Stimulated activated CD4-positive, alpha-beta T cell treated with anti-CD3 and anti-CD28 coated beads, Interleukin-15, amount 100 ng/mL, for 1 hour (primary cell): ENCODE data around the gene GSC2.

Source experiments
- DNase-seq, 2 donors: peaks; one replicate each; pipeline ENCODE4 v3.0.0-alpha.2; 2020; ENCODE audit warnings: low read depth in 1 of 2, low spot score in 1 of 2

The GSC2 gene, protein sequence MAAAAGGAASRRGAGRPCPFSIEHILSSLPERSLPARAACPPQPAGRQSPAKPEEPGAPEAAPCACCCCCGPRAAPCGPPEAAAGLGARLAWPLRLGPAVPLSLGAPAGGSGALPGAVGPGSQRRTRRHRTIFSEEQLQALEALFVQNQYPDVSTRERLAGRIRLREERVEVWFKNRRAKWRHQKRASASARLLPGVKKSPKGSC

DNA sequence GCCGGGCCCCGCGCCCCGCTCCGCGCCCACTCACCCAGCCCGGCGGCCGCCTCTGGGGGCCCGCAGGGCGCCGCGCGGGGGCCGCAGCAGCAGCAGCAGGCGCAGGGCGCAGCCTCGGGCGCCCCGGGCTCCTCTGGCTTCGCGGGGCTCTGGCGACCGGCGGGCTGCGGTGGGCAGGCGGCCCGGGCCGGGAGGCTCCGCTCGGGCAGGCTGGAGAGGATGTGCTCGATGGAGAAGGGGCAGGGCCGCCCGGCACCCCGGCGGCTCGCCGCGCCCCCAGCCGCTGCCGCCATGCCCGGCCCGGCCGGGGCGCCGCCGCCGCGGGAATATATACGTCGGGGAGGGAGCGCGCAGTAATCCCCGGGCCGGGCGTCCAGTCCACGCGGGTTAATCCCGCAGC, at the start of gene GSC2:
Gene GSC2 (minus strand): TSS at position 302 of the 400 bp plus-strand sequence. CDS start 9 bp downstream, at position 293.
- no peak for DNase-seq

DNA sequence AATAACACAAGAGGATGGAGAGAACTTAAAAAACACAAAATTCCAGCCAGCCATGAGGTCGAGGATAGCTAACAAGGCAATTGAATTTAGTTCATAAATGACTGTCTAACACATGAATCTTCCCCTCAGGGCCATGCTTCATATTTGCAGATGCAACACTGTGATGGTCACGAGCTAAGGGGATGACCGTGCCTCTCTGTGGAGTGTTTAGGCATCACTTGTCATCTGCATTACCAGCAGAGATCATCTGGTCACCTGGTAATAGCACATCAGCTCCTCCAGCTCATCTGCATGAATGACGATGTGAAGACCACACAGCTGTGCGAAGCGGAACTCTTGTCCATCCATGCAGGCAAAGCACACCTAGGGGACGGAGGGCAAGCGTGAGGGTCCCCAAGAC, 49.4 kb upstream of the GSC2 start:
- no peak for DNase-seq

DNA sequence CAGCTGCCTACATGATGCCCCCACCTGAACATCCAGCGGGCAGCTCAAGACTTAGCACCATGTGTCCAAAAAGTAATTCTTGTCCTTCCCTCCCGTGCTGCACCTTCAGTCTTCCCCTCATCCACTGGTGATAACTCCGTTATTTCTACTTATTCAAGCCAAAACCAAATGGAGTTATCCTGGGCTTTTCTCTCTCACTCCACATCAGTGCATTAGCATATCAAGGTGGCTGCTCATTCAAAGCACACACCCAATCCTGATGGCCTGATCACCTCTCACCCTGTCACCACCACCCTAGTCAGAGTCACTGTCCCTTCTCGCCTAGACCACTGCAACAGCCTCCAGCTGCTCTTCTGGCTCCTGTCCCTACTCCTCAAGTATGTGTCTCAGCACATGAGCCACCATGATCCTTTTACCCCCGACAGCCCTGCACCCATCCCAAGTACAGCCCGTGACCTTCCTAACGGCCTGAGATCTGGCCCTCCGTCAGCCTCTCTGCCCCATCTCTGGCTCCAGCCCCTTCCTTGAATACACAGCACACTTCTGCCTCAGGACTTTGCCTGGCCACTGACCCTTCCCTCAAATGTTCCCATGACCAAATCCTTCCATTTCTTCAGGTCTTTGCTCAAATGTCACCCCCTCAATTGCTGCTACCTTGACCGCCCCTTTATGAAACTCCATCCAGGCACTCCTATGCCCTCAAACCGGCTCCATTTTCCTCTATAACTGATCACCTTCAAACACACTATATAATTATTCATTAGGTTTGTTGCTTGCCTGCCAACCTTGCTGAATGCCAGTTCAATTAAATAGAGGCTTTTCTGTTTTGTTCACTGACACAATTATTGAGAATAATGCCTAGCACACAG, 48.1 kb upstream of the GSC2 start:
- DNase-seq = no peak

- DNase-seq = no peak
Observed at GRCh38 chr22:19196841-19197612, 46.9 kb upstream of the GSC2 start.

DNA sequence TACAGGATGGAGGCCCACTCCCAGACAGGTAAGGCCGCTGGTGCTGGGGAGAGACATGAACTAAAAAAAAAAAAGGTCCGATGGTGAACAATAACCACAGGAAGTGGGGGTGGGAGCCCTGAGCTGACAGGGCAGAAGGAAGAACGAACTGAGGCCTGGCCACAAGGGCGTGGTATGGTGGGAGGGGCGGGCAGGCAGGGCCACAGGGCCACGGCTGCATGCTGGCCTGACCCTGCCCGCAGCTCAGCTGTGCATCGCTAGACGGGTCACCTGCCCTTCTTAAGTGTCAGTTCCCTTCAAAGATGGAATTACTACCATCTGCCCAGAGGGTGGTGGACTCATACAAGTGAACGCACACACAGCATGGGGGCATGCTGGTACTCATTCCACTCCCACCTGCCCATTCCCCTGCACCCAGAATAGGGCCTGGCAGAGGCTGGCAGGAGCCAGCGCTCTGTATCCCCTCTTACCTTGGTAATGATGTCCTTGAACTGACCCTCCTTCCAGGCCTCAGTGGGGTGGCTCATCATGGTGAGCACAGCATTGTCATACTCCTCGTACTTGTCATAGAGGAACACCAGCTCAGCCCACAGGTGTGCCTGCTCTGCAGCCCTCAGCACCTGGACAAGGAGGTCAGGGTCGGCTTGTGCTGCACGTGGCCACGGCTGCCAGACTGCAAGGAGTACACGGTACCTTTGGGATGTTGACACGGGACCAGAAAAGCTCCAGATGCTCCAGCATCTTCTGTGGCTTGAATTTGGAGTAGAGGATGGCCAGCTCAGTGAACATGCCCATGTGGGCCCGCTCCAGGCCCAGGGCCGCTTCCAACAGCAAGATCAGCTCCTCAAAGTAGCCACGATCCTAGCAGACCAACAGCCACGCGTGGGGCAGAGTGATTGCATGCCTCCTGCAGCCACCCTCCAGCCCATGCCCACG, 46.0 kb upstream of the GSC2 start:
- DNase-seq = no peak

DNA sequence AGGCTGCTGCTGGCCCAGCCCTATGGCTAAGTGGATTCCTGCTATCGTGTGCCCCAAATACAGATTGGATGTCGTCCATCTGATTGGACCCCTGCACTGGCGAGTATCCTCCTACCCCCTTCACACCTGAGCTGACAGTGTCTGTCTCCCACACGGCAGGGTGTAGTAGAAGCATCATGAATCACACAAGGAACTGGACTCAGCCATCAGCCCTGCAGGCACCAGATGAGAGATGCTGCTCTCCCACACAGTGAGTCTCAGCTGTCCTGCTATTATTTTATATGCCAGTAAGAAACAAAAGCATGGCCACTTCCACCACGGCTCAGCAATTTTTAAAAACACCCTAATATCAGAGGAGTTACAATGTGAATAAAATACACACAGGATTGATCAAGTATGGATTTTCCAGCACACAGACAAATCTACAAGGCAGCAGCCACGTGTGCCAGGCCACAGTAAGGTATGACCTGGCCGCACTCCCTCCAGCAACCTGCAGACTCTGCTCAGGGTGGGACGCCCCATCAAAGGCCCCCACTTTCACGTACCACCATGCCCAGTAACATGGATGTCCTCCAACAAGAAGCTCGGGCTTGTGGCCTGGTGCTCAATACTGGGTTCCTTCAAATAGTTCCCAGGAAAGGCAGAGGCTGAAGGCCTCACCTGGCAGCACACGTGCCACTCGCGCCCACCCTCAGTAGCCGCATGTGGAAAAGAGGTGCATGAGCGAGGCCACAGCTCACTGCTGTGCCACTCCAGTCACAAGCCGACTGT, 44.9 kb upstream of the GSC2 start:
- no peak for DNase-seq

DNA sequence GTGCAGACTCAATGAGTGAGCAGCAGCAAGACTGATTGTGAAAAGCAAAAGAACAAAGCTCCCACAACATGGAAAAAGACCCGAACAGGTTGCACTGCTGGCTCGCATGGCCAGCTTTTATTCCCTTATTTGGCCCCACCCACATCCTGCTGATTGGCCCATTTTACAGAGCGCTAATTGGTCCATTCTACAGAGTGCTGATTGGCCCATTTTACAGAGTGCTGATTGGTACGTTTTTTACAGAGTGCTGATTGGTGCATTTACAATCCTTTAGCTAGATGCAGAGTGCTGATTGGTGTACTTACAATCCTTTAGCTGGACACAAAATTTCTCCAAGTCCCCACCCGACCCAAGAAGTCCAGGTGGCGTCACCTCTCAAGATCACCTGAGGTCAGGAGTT, 43.8 kb upstream of the GSC2 start:
- no peak for DNase-seq

- no peak for DNase-seq
Observed at GRCh38 chr22:19187716-19188563, 37.8 kb upstream of the GSC2 start.

DNA sequence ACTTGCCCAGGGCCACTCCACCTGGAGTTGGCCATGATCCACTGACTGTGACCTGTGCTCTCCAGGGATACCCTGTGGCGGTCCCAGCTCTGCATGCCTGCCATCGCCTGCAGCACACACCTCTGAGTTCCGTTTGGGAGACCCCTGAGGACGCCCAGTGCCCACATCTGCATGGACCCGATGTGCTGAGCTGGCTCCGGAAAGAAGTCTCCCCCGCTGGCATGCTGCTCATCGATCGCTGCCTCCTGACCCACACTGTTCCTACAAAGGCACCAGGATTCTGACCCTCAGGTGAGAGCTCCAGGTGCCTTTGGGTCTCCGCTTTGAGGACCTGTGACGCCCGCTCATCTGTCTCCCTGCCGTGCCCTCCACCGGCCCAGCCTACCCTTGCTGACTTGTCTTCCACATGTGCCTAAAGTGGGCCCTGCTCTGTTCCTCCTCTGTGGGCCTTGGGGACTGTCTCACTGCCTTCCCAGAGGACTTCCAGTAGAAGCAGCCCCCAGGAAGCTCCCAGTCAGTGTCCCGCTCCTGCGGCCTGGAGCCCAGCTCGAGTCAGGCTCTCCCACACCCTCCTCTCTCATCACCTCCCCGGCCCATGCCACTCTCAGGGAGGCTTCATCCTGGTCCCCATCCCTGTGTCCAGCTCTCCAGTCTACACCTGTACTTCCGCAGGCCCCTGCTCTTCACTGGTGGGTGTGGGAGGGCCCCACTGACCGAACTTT, 34.3 kb upstream of the GSC2 start:
- no peak for DNase-seq

GRCh38 chr22:19183216-19183615, 33.1 kb upstream of the GSC2 start:
- DNase-seq = no peak

DNA sequence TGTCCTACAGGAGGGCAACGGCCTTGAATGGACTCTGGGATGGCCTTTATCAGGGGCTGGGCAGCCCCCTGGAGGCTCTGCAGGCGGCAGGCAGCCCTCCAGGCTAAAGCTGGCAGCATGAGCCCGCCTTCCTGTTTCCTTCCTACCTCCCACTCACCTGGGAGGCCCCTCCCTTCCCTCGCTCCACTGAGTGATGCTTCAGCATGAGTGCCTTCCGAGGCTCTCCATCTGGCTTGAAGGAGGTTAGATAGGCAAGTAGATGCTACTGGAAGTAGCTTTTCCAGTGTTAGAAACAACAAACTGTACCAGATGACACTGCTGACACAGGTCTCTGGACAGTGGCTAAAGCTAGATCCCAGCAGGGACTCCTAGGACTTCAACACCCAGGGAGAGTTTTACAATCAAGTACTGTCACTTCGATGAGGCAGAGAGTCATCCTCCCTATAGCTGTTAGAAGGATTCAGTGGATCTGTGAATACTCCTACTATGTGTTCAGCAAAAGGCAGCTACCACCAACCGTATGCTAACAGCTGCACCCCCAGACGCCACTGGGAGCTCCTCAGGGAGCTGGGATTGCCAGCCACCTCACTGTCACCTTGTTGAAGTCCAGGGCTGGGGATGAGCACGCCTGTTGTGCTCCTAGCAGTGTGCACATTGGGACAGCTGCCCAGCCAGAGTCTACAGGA, 32.5 kb upstream of the GSC2 start:
- DNase-seq = no peak

- DNase-seq = no peak
Observed at GRCh38 chr22:19181786-19182471, 31.8 kb upstream of the GSC2 start.

GRCh38 chr22:19180740-19181410, 30.8 kb upstream of the GSC2 start:
- DNase-seq = no peak

GRCh38 chr22:19180234-19180633, 30.1 kb upstream of the GSC2 start:
- DNase-seq = no peak

DNA sequence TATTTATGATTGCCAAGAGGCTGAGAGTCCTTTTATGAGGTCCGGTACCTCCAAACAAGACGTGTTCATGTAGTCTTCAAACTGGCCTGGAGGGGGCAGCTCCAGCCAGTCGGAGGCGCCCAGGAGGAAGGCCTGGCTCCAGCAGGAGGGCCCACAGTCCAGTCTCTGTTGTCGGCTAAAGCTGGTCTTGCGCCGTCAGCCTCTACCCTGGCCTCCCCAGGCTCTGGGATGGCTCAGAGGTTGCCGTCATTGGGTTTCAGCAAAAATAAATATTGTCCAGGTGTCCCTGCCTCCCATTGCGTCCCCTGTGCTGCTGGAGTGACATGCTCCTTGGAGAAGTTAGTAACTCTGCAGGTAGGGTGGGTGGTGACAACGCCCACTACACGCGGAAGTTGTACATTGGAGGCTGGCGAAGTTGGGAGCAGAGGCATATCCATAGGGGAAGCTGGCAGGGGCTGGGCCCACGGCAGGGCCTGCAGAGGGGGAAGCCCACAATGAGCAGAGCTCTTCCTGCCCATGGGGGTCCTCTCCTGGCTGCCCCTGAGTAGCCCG, 29.5 kb upstream of the GSC2 start:
- DNase-seq = no peak
